ENCODE data around the gene GATA2. TPM values are rescaled to one million over a fixed set of nuclear protein-coding genes. Genes with fewer than 3 reads are reported as not detected.

Gene GATA2
- total RNA-seq, 1 donor from 2014 or later = 68.3 TPM

GRCh38 chr3:128464702-128465101 is 28.3 kb downstream of the GATA2 start:
- Histone ChIP-seq H3K27me3 (ENCODE audit: low read depth) (peaks cover 4% of the 10 kb centered on the region), H3K36me3 (no peaks in the 10 kb centered on the region), H3K4me1 (no peaks in the 10 kb centered on the region), H3K9me3 (no peaks in the 10 kb centered on the region), H3K4me3 (no peak overlapping the region), H3K27ac (no peak overlapping the region)
- no peak for ATAC-seq
- no peak for DNase-seq
- intact Hi-C loops (cut with DNase I) = no loop called here
- no peak for TF ChIP-seq CTCF (IDR thresholded peaks at IDR 0.05)

- Histone ChIP-seq H3K9me3 (no peaks in the 10 kb centered on the region), H3K27ac (no peak overlapping the region), H3K36me3 (no peaks in the 10 kb centered on the region), H3K4me3 (no peak overlapping the region), H3K27me3 (ENCODE audit: low read depth) (peaks cover 4% of the 10 kb centered on the region), H3K4me1 (no peaks in the 10 kb centered on the region)
- intact Hi-C loops (cut with DNase I) = no loop called here
- no peak for DNase-seq
- peak; percentile 38 for TF ChIP-seq CTCF (IDR thresholded peaks at IDR 0.05)
- no peak for ATAC-seq
These were observed 28.8 kb downstream of the GATA2 start for GRCh38 chr3:128464188-128464587.

GRCh38 chr3:128463771-128464170 is 29.2 kb downstream of the GATA2 start:
- no peak for TF ChIP-seq CTCF (IDR thresholded peaks at IDR 0.05)
- H3K27me3 ChIP-seq (ENCODE audit: low read depth) = peaks cover 4% of the 10 kb centered on the region
- no peak overlapping the region for H3K4me3 ChIP-seq
- no peak overlapping the region for H3K27ac ChIP-seq
- H3K4me1 ChIP-seq = no peaks in the 10 kb centered on the region
- intact Hi-C loops (cut with DNase I) = no loop called here
- H3K9me3 ChIP-seq = no peaks in the 10 kb centered on the region
- H3K36me3 ChIP-seq = no peaks in the 10 kb centered on the region
- ATAC-seq = no peak
- no peak for DNase-seq

GRCh38 chr3:128463354-128463753 is 29.6 kb downstream of the GATA2 start:
- Histone ChIP-seq H3K4me1 (no peaks in the 10 kb centered on the region), H3K4me3 (no peak overlapping the region), H3K27ac (no peak overlapping the region), H3K9me3 (no peaks in the 10 kb centered on the region), H3K36me3 (no peaks in the 10 kb centered on the region), H3K27me3 (ENCODE audit: low read depth) (peaks cover 3% of the 10 kb centered on the region)
- no peak for TF ChIP-seq CTCF (IDR thresholded peaks at IDR 0.05)
- no peak for DNase-seq
- intact Hi-C loops (cut with DNase I) = no loop called here
- ATAC-seq = no peak

GRCh38 chr3:128462931-128463330 is 30.1 kb downstream of the GATA2 start:
- no peaks in the 10 kb centered on the region for H3K4me1 ChIP-seq
- intact Hi-C loops (cut with DNase I) = no loop called here
- no peaks in the 10 kb centered on the region for H3K9me3 ChIP-seq
- H3K36me3 ChIP-seq = no peaks in the 10 kb centered on the region
- H3K4me3 ChIP-seq = no peak overlapping the region
- TF ChIP-seq CTCF (IDR thresholded peaks at IDR 0.05) = no peak
- no peaks in the 10 kb centered on the region for H3K27me3 ChIP-seq (ENCODE audit: low read depth)
- H3K27ac ChIP-seq = no peak overlapping the region
- DNase-seq (no peak), ATAC-seq (peak; percentile 28 to 55)
